DMS153 (cell line): ENCODE results near the gene CLDN5.
"Not testable (repeated sequence)": the region's sequence is repeated elsewhere in the genome, so short reads cannot be mapped to it uniquely, and the experiment has no call there.

Experiments
- DNase-seq: peaks from one replicate; lab custom pipeline; 2025; lab: John Stamatoyannopoulos, UW

The CLDN5 gene

GRCh38 chr22:19548427-19548826, 24.2 kb upstream of the CLDN5 start:
- DNase-seq: not testable (repeated sequence)

- no peak for DNase-seq
Observed at GRCh38 chr22:19547620-19548019, 23.4 kb upstream of the CLDN5 start.

- no peak for DNase-seq
Observed at GRCh38 chr22:19546680-19547079, 22.5 kb upstream of the CLDN5 start.

GRCh38 chr22:19545935-19546207, 21.7 kb upstream of the CLDN5 start:
- no peak for DNase-seq

GRCh38 chr22:19543970-19544708, 19.9 kb upstream of the CLDN5 start:
- DNase-seq: no peak

GRCh38 chr22:19540394-19540793, 16.2 kb upstream of the CLDN5 start:
- no peak for DNase-seq

- DNase-seq: no peak
Observed at GRCh38 chr22:19537941-19538488, 13.8 kb upstream of the CLDN5 start.

GRCh38 chr22:19536564-19536963, 12.4 kb upstream of the CLDN5 start:
- DNase-seq: no peak

GRCh38 chr22:19535001-19535400, 10.8 kb upstream of the CLDN5 start:
- no peak for DNase-seq

GRCh38 chr22:19533857-19534256, 9.6 kb upstream of the CLDN5 start:
- no peak for DNase-seq

GRCh38 chr22:19533049-19533626, 8.9 kb upstream of the CLDN5 start:
- DNase-seq: no peak

GRCh38 chr22:19531327-19531726, 7.1 kb upstream of the CLDN5 start:
- not testable (repeated sequence) for DNase-seq

GRCh38 chr22:19530751-19531150, 6.5 kb upstream of the CLDN5 start:
- no peak for DNase-seq

- no peak for DNase-seq
Observed at GRCh38 chr22:19529811-19530210, 5.6 kb upstream of the CLDN5 start.

- DNase-seq: no peak
Observed at GRCh38 chr22:19527861-19528417, 3.7 kb upstream of the CLDN5 start.

GRCh38 chr22:19527321-19527721, 3.1 kb upstream of the CLDN5 start:
- no peak for DNase-seq

GRCh38 chr22:19526702-19527111, 2.5 kb upstream of the CLDN5 start:
- no peak for DNase-seq

GRCh38 chr22:19526076-19526701, 2.0 kb upstream of the CLDN5 start:
- no peak for DNase-seq

GRCh38 chr22:19525666-19526065, 1.5 kb upstream of the CLDN5 start:
- no peak for DNase-seq

GRCh38 chr22:19525116-19525660, 978 bp upstream of the CLDN5 start:
- no peak for DNase-seq

GRCh38 chr22:19523240-19524169, 705 bp downstream of the CLDN5 start:
- DNase-seq: peak; percentile 6

- no peak for DNase-seq
Observed at GRCh38 chr22:19522881-19523239, 1.4 kb downstream of the CLDN5 start.
